WERI-Rb-1 (cell line): ENCODE data around the gene TRABD2B.
A peak's percentile ranks its signal among the peaks of the same experiment; 100 is the strongest.

ENCODE experiments used
- DNase-seq: peaks from one replicate; pipeline ENCODE4 v3.0.0-alpha.2; 2020
- H3K27ac ChIP-seq: fragments of 250-450 bp; sonication (Bioruptor Pico); 2 replicates; pipeline ENCODE4 v1.5.1; 2020; ENCODE audit warnings: mild to moderate bottlenecking, moderate library complexity
- H3K27me3 ChIP-seq: fragments of 250-450 bp; sonication (Bioruptor Pico); 2 replicates; pipeline ENCODE4 v1.5.1; 2021; ENCODE audit warnings: mild to moderate bottlenecking, low read depth, moderate library complexity; ENCODE audit not compliant: insufficient read depth, severe bottlenecking
- H3K36me3 ChIP-seq: fragments of 250-450 bp; sonication (Bioruptor Pico); 2 replicates; pipeline ENCODE4 v1.5.1; 2020; ENCODE audit warnings: mild to moderate bottlenecking, moderate library complexity
- H3K4me3 ChIP-seq: 2 replicates; pipeline ENCODE4 v1.5.1; 2011; ENCODE audit warnings: low read depth, mild to moderate bottlenecking, control low read depth, low read length
- H3K9me3 ChIP-seq: fragments of 250-450 bp; sonication (Bioruptor Pico); 2 replicates; pipeline ENCODE4 v1.5.1; 2021; ENCODE audit warnings: mild to moderate bottlenecking, moderate library complexity; ENCODE audit not compliant: severe bottlenecking
- TF ChIP-seq, protein P1 (sequence below): IDR thresholded peaks from 2 replicates; pipeline ENCODE4 v1.5.1; 2011; ENCODE audit warnings: low read depth, mild to moderate bottlenecking, control low read depth, inconsistent platforms, low read length

TRABD2B gene

DNA sequence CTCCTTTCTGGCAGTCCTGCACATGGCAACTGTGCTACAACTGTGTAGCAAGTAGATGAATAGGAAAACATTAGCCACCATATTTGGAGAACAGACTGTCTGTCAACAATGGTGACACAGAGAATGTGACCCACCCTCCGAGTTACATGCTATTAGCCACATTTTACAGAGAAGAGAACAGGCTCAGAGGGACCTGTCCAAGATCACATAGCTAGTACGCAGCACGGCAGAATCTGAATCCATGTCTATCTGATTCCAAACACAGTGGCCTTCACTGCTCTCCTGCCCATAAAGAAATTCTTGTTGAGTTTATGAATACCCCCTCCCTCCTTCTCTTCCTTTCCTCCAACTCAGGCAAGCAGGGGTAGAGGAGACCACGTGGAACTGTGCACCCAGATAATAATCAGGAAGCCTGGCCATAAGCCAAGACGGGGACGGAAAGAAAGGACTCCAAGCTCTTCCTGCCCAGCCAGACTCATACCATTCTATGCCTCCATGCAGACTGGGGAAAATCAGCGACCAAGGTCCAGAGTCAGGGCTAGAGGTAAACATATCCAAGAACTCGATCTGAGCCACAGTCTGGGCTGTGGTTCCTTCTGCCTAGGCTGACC is 78.8 kb downstream of the TRABD2B start:
- Histone ChIP-seq H3K36me3 (no peaks in the 10 kb centered on the region), H3K27me3 (no peaks in the 10 kb centered on the region), H3K4me3 (no peak overlapping the region), H3K27ac (no peak overlapping the region), H3K9me3 (no peaks in the 10 kb centered on the region)
- DNase-seq, result no peak
- TF ChIP-seq, protein P1, sequence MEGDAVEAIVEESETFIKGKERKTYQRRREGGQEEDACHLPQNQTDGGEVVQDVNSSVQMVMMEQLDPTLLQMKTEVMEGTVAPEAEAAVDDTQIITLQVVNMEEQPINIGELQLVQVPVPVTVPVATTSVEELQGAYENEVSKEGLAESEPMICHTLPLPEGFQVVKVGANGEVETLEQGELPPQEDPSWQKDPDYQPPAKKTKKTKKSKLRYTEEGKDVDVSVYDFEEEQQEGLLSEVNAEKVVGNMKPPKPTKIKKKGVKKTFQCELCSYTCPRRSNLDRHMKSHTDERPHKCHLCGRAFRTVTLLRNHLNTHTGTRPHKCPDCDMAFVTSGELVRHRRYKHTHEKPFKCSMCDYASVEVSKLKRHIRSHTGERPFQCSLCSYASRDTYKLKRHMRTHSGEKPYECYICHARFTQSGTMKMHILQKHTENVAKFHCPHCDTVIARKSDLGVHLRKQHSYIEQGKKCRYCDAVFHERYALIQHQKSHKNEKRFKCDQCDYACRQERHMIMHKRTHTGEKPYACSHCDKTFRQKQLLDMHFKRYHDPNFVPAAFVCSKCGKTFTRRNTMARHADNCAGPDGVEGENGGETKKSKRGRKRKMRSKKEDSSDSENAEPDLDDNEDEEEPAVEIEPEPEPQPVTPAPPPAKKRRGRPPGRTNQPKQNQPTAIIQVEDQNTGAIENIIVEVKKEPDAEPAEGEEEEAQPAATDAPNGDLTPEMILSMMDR, result no peak

DNA sequence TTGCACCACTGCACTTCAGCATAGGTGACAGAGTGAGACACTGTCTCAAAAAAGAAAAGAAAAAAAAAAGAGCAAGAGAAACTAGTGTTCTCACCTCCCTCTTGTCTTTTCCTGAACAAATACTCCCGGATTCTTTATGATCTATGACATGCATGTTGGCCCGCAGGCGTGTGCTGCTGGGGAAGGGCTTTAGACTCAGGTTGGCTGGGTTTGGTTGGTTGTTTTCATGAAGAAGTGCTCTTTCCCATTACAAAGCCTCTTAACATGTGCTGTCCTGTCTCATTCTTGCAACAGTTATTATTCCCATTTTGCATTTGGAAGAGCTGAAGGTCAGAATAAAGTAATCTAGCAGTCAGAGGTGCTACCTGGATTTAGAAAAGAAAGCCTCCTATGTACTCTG is 79.5 kb downstream of the TRABD2B start:
- Histone ChIP-seq H3K36me3 (no peaks in the 10 kb centered on the region), H3K27me3 (no peaks in the 10 kb centered on the region), H3K9me3 (no peaks in the 10 kb centered on the region), H3K4me3 (no peak overlapping the region), H3K27ac (no peak overlapping the region)
- TF ChIP-seq, protein P1, result no peak
- no peak for DNase-seq

DNA sequence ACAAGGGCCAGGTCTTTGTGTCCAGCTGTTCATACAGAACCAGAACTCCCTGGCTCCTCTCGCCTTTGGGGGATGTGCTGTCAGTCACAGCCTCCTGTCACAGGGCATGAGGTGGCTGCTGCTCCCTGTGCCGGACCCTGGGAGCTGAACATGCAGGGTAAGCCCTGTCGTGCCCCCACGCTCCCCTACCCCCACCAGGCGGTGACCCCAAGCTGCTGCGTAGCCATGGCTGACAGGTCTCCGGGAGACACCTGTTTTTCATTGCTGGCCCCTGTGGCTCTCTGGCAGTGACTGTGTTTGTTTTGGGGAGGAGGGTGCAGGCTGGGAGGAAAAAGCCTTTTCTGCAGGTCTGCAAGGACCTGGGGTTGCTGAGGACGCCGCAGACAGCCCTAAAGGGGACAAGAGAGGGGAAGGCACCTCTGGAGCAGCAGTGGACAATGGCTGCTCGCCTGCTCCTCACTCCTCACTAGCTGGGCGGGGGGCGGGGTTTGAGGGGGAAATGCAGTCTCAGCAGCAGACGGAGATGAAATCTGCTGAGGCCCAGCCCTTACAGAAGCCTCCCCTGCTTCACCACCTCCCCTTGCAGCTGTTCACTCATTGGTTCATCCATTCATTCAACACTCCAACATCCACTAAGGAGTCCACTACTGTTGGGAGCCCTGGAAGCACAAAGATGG is 81.4 kb downstream of the TRABD2B start:
- Histone ChIP-seq H3K27me3 (no peaks in the 10 kb centered on the region), H3K27ac (no peak overlapping the region), H3K9me3 (no peaks in the 10 kb centered on the region), H3K4me3 (no peak overlapping the region), H3K36me3 (no peaks in the 10 kb centered on the region)
- TF ChIP-seq, protein P1, result no peak
- DNase-seq, result peak; percentile 53

DNA sequence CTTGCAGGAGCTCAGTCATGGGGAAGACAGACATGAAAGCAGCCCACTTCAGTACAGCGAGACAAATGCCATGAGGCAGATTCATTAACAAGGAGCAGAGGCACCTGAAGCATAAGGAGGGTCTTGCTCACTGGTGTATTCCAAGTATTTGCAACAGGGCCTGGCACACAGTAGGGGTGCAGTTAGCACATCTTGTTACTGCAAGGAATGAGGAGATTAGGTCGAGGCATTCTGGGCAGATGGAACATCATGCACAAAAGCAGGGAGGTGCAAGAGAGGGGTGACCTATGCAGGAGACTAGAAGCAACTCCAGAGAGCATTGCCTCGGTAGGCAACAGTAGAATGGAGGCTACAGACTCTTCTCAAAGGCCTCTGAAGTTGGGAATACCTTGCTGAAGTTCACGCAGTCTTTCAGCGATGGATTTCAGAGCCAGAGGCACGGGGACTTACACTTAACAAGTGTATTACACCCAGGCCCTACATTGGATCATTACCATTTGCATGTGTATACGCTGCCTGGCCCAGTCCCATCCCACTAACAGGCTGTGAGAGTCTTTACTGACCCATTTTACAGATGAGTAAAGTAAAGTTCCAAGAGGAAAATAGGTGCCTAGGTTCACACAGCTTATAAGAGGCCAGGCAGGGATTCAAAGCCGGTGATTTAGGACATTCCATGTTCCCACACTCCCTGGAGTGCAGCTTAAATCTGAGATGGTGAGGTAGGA is 82.1 kb downstream of the TRABD2B start:
- DNase-seq, result no peak
- H3K36me3 ChIP-seq, result no peaks in the 10 kb centered on the region
- no peaks in the 10 kb centered on the region for H3K27me3 ChIP-seq
- H3K4me3 ChIP-seq, result no peak overlapping the region
- TF ChIP-seq, protein P1, result no peak
- H3K9me3 ChIP-seq, result no peaks in the 10 kb centered on the region
- H3K27ac ChIP-seq, result no peak overlapping the region

DNA sequence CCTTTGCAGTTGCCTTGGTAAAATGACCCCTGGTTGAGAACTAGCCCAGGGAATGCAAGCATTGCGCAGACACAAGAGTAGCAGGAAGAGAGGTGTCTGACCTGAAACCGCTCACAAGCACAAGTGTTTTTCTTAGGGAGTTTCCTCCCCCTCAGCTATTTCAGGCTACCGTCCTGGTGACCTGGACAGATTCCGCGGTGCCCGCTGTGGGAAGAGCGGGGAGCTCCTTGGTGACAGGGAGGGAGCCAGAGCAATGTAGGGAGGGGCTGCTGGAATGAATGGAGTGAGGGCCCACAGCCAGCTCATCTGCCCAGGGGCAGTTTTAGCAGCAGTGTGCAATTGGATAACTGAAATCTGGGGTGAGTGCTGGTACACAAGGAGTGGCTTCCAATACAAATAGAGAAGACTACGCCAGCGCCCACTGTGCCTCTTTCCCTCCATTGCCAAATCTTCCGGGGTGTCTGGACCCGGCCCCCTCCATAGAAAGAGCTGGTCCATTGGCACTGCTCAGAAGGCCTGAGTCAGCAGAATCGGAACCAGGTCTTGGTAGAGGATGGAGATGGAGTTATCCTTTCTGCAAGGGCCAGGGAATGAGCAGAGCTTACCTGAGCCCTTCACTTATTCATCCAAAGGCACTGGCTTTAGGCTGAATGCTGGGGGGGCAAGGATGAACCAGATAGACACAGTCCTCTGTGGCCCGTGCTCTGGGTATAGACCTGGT is 82.8 kb downstream of the TRABD2B start:
- TF ChIP-seq, protein P1, result no peak
- no peaks in the 10 kb centered on the region for H3K9me3 ChIP-seq
- no peak for DNase-seq
- no peaks in the 10 kb centered on the region for H3K36me3 ChIP-seq
- H3K4me3 ChIP-seq, result no peak overlapping the region
- no peaks in the 10 kb centered on the region for H3K27me3 ChIP-seq
- H3K27ac ChIP-seq, result no peak overlapping the region
